H1 (cell line): ENCODE results near the gene CCDC171. TPM values are rescaled to one million over a fixed set of nuclear protein-coding genes. Genes with fewer than 3 reads are reported as not detected.

Experiments
- CEBPB ChIP-seq: IDR thresholded peaks from 2 replicates; pipeline ENCODE4 v1.6.1; 2012; ENCODE audit warnings: low read depth, low read length
- CHD7 ChIP-seq: fragments of 300-600 bp; sonication (generic); IDR thresholded peaks from 2 replicates; pipeline ENCODE4 v1.7.1; 2012; ENCODE audit warnings: low read length, moderate library complexity, mild to moderate bottlenecking, inconsistent platforms; ENCODE audit not compliant: insufficient replicate concordance
- EGR1 ChIP-seq: IDR thresholded peaks from 2 replicates; pipeline ENCODE4 v1.6.1; 2011; ENCODE audit warnings: low read depth, low read length, borderline replicate concordance
- EZH2 ChIP-seq: fragments of 200-600 bp; sonication (generic); IDR thresholded peaks from 2 replicates; pipeline ENCODE4 v1.7.1; 2012; ENCODE audit warnings: low read depth, mild to moderate bottlenecking, moderate library complexity, low read length, inconsistent platforms; ENCODE audit not compliant: severe bottlenecking
- NANOG ChIP-seq: IDR thresholded peaks from 2 replicates; pipeline ENCODE4 v1.6.1; 2011; ENCODE audit warnings: low read length, low read depth, mild to moderate bottlenecking, inconsistent platforms; ENCODE audit not compliant: insufficient read depth, poor library complexity, severe bottlenecking
- POLR2AphosphoS5 ChIP-seq: IDR thresholded peaks from 2 replicates; pipeline ENCODE4 v1.6.1; 2011; ENCODE audit warnings: low read depth, low read length
- RFX5 ChIP-seq: IDR thresholded peaks from 2 replicates; pipeline ENCODE4 v1.6.1; 2011; ENCODE audit warnings: low read depth, low read length, improper control_type of control experiment, borderline replicate concordance
- RXRA ChIP-seq: IDR thresholded peaks from 2 replicates; pipeline ENCODE4 v1.6.1; 2011; ENCODE audit warnings: low read depth, mild to moderate bottlenecking, low read length, moderate library complexity; ENCODE audit not compliant: insufficient read depth
- SRF ChIP-seq: IDR thresholded peaks from 2 replicates; pipeline ENCODE4 v1.6.1; 2011; ENCODE audit warnings: mild to moderate bottlenecking, low read depth, low read length, moderate library complexity
- YY1 ChIP-seq: IDR thresholded peaks from 2 replicates; pipeline ENCODE4 v1.6.1; 2011; ENCODE audit warnings: low read depth, mild to moderate bottlenecking, low read length
- ZNF274 ChIP-seq: IDR thresholded peaks from 2 replicates; pipeline ENCODE4 v1.7.0; 2012; ENCODE audit warnings: low read length, borderline replicate concordance; ENCODE audit errors: extremely low read depth
- polyA plus RNA-seq, 7 experiments: library from polyadenylated mRNA; depleted of rRNA in 3 of 7; stranded (reverse) in 5 of 7; unstranded in 2 of 7; fragments of >200 nt in 5 of 7; fragments of 200-250 nt in 2 of 7; gene quantifications; 1 replicate in 5 of 7; 2 replicates in 1 of 7; 4 replicates in 1 of 7; pipeline versions ENCODE4 v1.2.1 to v1.2.3, GENCODE V29; 2011 to 2013; ENCODE audit warnings: missing spikeins in 2 of 7, mixed read lengths in 2 of 7
- total RNA-seq: library from RNA; stranded (reverse); fragmentation: NEBNext Ultra II Directional; extraction: Animal tissue kit (Norgen Biotek cat#: 25700); gene quantifications from 2 replicates; pipeline ENCODE4 v1.2.1, GENCODE V29; 2021

Gene CCDC171
- total and polyA plus RNA-seq, 2 of the 8 experiments (the other 6 are each of a cell fraction or from before 2014, with no cell fraction given) = 0.83 to 2.3 TPM

- no peak for TF ChIP-seq CHD7
- TF ChIP-seq ZNF274 = no peak
- TF ChIP-seq NANOG = no peak
- no peak for TF ChIP-seq RXRA
- TF ChIP-seq SRF = no peak
- TF ChIP-seq RFX5 = no peak
- no peak for TF ChIP-seq EZH2
- TF ChIP-seq POLR2AphosphoS5 = no peak
- no peak for TF ChIP-seq EGR1
- TF ChIP-seq CEBPB = no peak
- no peak for TF ChIP-seq YY1
These were observed 422.4 kb downstream of the CCDC171 start (continued) for GRCh38 chr9:15975101-15975778.
